Measurements from ENCODE around the gene AARS2. TPM values are rescaled to one million over a fixed set of nuclear protein-coding genes. Genes with fewer than 3 reads are reported as not detected.

The AARS2 gene
- total and polyA plus RNA-seq, 9 of the 15 experiments (the other 6 are each of a cell fraction or from before 2014, with no cell fraction given), result 0.97 to 34.0 (median 18.3) TPM

- TF ChIP-seq FOXK2 (conservative IDR thresholded peaks at IDR 0.05 in 1 of 2, IDR thresholded peaks at IDR 0.05 in 1 of 2; ENCODE audit: low read depth in 2 of 2) (peak in 1 of 2 experiments; percentile 40; a peak in 2 of 4 replicates), ZNF830 (CRISPR knock-in tag; IDR thresholded peaks at IDR 0.05) (no peak), TBL1XR1 (IDR thresholded peaks at IDR 0.05; ENCODE audit: low read length in 2 of 2) (peak in 1 of 2 experiments; percentile 79; a peak in 2 of 4 replicates), SRSF9 (IDR thresholded peaks at IDR 0.05; ENCODE audit: borderline replicate concordance, low read depth, low read length) (no peak), ZBTB11 (CRISPR knock-in tag; IDR thresholded peaks at IDR 0.05) (0 out of 6 replicates have a peak, but pooled peaks of 1 of the 3 experiments have one; percentile 9), TCF15 (CRISPR knock-in tag; IDR thresholded peaks at IDR 0.05) (no peak), CBX8 (IDR thresholded peaks at IDR 0.05; ENCODE audit: borderline replicate concordance, extremely low read depth, low read depth, low read length, poor library complexity, severe bottlenecking) (no peak), CREBBP (IDR thresholded peaks at IDR 0.05; ENCODE audit: low read depth, low read length) (no peak), RB1 (IDR thresholded peaks at IDR 0.05; ENCODE audit: low read depth) (peak; percentile 96), REST (IDR thresholded peaks at IDR 0.05; ENCODE audit: borderline replicate concordance) (no peak), REST (CRISPR knock-in tag; IDR thresholded peaks at IDR 0.05; ENCODE audit: low read depth) (0 out of 2 replicates have a peak, but pooled peaks have one; percentile 37)
These were observed at the start of gene AARS2 (continued) for GRCh38 chr6:44312901-44313788.
